SK-N-SH treated with all-trans-retinoic acid at 6 μM for 48 hours (cell line): ENCODE measurements around the gene YWHAE.

Source experiments
- ARNTL ChIP-seq: fragments of 450-650 bp; formaldehyde crosslinking; IDR thresholded peaks from 2 replicates; pipeline ENCODE4 v1.5.0; 2020; ENCODE audit warnings: low read depth, mild to moderate bottlenecking, moderate library complexity, borderline replicate concordance
- BACH2 ChIP-seq: fragments of 250-450 bp; sonication (Bioruptor Pico); IDR thresholded peaks from 2 replicates; pipeline ENCODE4 v1.9.0; 2021; ENCODE audit warnings: mild to moderate bottlenecking, borderline replicate concordance
- GLIS3 ChIP-seq: fragments of 250-450 bp; sonication (Bioruptor Pico); IDR thresholded peaks from 2 replicates; pipeline ENCODE4 v1.5.0; 2020; ENCODE audit warnings: mild to moderate bottlenecking, moderate library complexity
- OSR1 ChIP-seq: fragments of 250-450 bp; sonication (Bioruptor Pico); IDR thresholded peaks from 2 replicates; pipeline ENCODE4 v1.8.0; 2022; ENCODE audit warnings: moderate library complexity, mild to moderate bottlenecking, inconsistent platforms
- SNAI2 ChIP-seq: fragments of 250-450 bp; sonication (Bioruptor Pico); IDR thresholded peaks from 2 replicates; pipeline ENCODE4 v1.5.0; 2020; ENCODE audit warnings: mild to moderate bottlenecking, moderate library complexity
- ZC3H10 ChIP-seq: fragments of 250-450 bp; sonication (Bioruptor Pico); IDR thresholded peaks from 2 replicates; pipeline ENCODE4 v1.5.1; 2021; ENCODE audit warnings: mild to moderate bottlenecking, moderate library complexity
- ZFP30 ChIP-seq: fragments of 450-650 bp; formaldehyde crosslinking; IDR thresholded peaks from 2 replicates; pipeline ENCODE4 v1.5.0; 2022; ENCODE audit warnings: mild to moderate bottlenecking, moderate library complexity
- TF ChIP-seq, protein P1 (sequence below): fragments of 250-450 bp; sonication (Bioruptor Pico); IDR thresholded peaks from 2 replicates; pipeline ENCODE4 v1.8.0; 2020; ENCODE audit warnings: mild to moderate bottlenecking, moderate library complexity, borderline replicate concordance
- TF ChIP-seq, protein P2 (sequence below): fragments of 250-450 bp; sonication (Bioruptor Pico); IDR thresholded peaks from 2 replicates; pipeline ENCODE4 v1.5.1; 2020; ENCODE audit warnings: low read depth, mild to moderate bottlenecking, moderate library complexity
- TF ChIP-seq, protein P3 (sequence below): fragments of 250-450 bp; sonication (Bioruptor Pico); IDR thresholded peaks from 2 replicates; pipeline ENCODE4 v1.8.0; 2021; ENCODE audit warnings: low read depth, mild to moderate bottlenecking, moderate library complexity, borderline replicate concordance

DNA sequence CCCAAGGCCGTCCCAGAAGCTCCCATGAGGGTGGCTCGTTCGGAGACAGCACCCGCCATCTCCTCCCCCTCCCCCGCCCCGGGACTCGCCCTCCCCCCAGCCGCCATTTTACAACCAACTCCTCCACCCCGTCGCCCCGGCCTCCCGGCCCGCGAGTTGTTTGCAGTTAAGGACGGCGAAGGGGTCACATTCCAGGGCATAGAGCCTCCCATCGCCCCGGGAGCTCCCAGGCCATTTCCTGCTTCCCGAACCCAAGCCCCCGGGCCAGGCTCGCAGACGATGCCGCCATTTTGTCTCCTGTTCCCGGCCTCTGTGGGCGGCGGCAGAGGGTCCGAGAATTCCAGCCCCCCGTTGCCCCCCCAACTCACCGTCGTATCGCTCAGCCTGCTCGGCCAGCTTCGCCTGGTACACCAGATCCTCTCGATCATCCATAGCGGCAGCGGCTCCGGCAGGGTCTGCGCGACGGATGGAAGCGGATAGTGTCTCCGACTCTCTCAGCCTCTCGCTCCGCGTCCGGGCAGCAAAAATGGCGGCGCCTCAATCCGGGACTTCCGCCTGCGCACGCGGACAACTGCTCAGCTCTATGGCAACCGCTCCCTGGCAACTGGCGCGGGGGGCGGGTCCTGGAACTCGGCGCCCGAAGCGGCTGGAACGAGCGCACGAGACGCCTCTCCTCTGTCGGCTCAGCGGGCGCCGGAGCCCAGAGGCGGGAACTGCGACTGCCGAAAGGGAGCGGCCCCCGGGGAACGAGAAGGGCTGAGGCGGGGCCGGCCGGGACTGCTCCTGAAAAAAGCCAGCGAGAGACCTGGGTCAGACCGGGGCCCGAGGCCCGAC is at the start of gene YWHAE:
- TF ChIP-seq BACH2 (CRISPR knock-in tag) (no peak), GLIS3 (CRISPR knock-in tag) (no peak), ZFP30 (CRISPR knock-in tag) (no peak), OSR1 (CRISPR knock-in tag) (no peak), ARNTL (CRISPR knock-in tag) (no peak), ZC3H10 (CRISPR knock-in tag) (no peak), SNAI2 (no peak)
- TF ChIP-seq, protein P1, sequence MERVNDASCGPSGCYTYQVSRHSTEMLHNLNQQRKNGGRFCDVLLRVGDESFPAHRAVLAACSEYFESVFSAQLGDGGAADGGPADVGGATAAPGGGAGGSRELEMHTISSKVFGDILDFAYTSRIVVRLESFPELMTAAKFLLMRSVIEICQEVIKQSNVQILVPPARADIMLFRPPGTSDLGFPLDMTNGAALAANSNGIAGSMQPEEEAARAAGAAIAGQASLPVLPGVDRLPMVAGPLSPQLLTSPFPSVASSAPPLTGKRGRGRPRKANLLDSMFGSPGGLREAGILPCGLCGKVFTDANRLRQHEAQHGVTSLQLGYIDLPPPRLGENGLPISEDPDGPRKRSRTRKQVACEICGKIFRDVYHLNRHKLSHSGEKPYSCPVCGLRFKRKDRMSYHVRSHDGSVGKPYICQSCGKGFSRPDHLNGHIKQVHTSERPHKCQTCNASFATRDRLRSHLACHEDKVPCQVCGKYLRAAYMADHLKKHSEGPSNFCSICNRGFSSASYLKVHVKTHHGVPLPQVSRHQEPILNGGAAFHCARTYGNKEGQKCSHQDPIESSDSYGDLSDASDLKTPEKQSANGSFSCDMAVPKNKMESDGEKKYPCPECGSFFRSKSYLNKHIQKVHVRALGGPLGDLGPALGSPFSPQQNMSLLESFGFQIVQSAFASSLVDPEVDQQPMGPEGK: peak; percentile 88
- TF ChIP-seq, protein P2, sequence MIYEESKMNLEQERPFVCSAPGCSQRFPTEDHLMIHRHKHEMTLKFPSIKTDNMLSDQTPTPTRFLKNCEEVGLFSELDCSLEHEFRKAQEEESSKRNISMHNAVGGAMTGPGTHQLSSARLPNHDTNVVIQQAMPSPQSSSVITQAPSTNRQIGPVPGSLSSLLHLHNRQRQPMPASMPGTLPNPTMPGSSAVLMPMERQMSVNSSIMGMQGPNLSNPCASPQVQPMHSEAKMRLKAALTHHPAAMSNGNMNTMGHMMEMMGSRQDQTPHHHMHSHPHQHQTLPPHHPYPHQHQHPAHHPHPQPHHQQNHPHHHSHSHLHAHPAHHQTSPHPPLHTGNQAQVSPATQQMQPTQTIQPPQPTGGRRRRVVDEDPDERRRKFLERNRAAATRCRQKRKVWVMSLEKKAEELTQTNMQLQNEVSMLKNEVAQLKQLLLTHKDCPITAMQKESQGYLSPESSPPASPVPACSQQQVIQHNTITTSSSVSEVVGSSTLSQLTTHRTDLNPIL: no peak
- TF ChIP-seq, protein P3, sequence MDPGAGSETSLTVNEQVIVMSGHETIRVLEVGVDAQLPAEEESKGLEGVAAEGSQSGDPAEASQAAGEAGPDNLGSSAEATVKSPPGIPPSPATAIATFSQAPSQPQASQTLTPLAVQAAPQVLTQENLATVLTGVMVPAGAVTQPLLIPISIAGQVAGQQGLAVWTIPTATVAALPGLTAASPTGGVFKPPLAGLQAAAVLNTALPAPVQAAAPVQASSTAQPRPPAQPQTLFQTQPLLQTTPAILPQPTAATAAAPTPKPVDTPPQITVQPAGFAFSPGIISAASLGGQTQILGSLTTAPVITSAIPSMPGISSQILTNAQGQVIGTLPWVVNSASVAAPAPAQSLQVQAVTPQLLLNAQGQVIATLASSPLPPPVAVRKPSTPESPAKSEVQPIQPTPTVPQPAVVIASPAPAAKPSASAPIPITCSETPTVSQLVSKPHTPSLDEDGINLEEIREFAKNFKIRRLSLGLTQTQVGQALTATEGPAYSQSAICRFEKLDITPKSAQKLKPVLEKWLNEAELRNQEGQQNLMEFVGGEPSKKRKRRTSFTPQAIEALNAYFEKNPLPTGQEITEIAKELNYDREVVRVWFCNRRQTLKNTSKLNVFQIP (CRISPR knock-in tag): no peak
